Naive thymus-derived CD4-positive, alpha-beta T cell (primary cell): ENCODE results near the gene COL27A1. TPM values are rescaled to one million over a fixed set of nuclear protein-coding genes. Genes with fewer than 3 reads are reported as not detected.

Experiments
- ATAC-seq: fragments of 150-1000 bp; cut with Tn5 transposase; 2 replicates; pipeline ENCODE4 v1.10.0; 2021; ENCODE audit warnings: mild to moderate bottlenecking, moderate library complexity
- CTCF ChIA-PET: fragments of 350-600 bp; sonication (Branson Sonifier 250); formaldehyde crosslinking; loops from one replicate; lab custom pipeline; 2021; ENCODE audit warnings: antibody characterized with exemption; lab: Charles Lee
- POLR2A ChIA-PET: fragments of 350-600 bp; sonication (Branson Sonifier 250); formaldehyde crosslinking; loops from one replicate; lab custom pipeline; 2021; ENCODE audit warnings: antibody characterized with exemption, inconsistent platforms; lab: Charles Lee
- DNase-seq, 9 donors: peaks; one replicate each; pipeline versions ENCODE4 v3.0.0 to v3.0.0-alpha.2; 2020 to 2022; ENCODE audit warnings: mixed read lengths in 1 of 9
- H3K27ac ChIP-seq: one replicate; pipeline ENCODE4 v1.7.0; 2013; ENCODE audit warnings: mild to moderate bottlenecking, low read depth, low read length, moderate library complexity
- H3K27me3 ChIP-seq, 2 donors: one replicate each; pipeline ENCODE4 v1.7.0; 2013; ENCODE audit warnings: low read length in 2 of 2, mild to moderate bottlenecking in 2 of 2, moderate library complexity in 2 of 2; ENCODE audit not compliant: control insufficient read depth in 2 of 2, insufficient read depth in 2 of 2
- H3K36me3 ChIP-seq, 3 experiments: 1 replicate in 2 of 3; 2 replicates in 1 of 3; pipeline ENCODE4 v1.7.0; 2013; ENCODE audit warnings: low read length in 3 of 3, mild to moderate bottlenecking in 3 of 3, moderate library complexity in 1 of 3; ENCODE audit not compliant: insufficient read depth in 3 of 3, control insufficient read depth in 2 of 3
- H3K4me1 ChIP-seq, 2 donors: one replicate each; pipeline ENCODE4 v1.7.0; 2013; ENCODE audit warnings: low read length in 2 of 2, mild to moderate bottlenecking in 2 of 2, moderate library complexity in 1 of 2; ENCODE audit not compliant: control insufficient read depth in 2 of 2, insufficient read depth in 2 of 2
- H3K4me3 ChIP-seq: 2 replicates; pipeline ENCODE4 v1.7.0; 2013; ENCODE audit warnings: mild to moderate bottlenecking, low read length
- H3K9me3 ChIP-seq, 3 experiments: 1 replicate in 2 of 3; 2 replicates in 1 of 3; pipeline ENCODE4 v1.7.0; 2013; ENCODE audit warnings: low read length in 3 of 3; ENCODE audit not compliant: control insufficient read depth in 2 of 3
- H3K27ac Mint-ChIP-seq, 9 donors: one replicate each; pipeline ENCODE4 v1.8.0; 2020 to 2022; ENCODE audit warnings: mixed read lengths in 9 of 9, mild to moderate bottlenecking in 8 of 9, moderate library complexity in 5 of 9, inconsistent platforms in 2 of 9
- H3K27me3 Mint-ChIP-seq, 5 donors: one replicate each; pipeline ENCODE4 v1.8.0; 2021 to 2022; ENCODE audit warnings: mixed read lengths in 5 of 5, mild to moderate bottlenecking in 1 of 5
- H3K36me3 Mint-ChIP-seq, 5 donors: one replicate each; pipeline ENCODE4 v1.8.0; 2020 to 2022; ENCODE audit warnings: mixed read lengths in 5 of 5, mild to moderate bottlenecking in 3 of 5, inconsistent platforms in 1 of 5
- H3K4me1 Mint-ChIP-seq, 7 donors: one replicate each; pipeline ENCODE4 v1.8.0; 2020 to 2022; ENCODE audit warnings: mixed read lengths in 7 of 7, mild to moderate bottlenecking in 3 of 7, inconsistent platforms in 1 of 7
- H3K4me3 Mint-ChIP-seq, 10 donors: one replicate each; pipeline ENCODE4 v1.8.0; 2020 to 2022; ENCODE audit warnings: mild to moderate bottlenecking in 10 of 10, mixed read lengths in 10 of 10, moderate library complexity in 6 of 10, inconsistent platforms in 2 of 10
- H3K9me3 Mint-ChIP-seq, 11 donors: one replicate each; pipeline ENCODE4 v1.8.0; 2020 to 2022; ENCODE audit warnings: mixed read lengths in 11 of 11, mild to moderate bottlenecking in 4 of 11, inconsistent platforms in 1 of 11, moderate library complexity in 1 of 11
- intact Hi-C, 2 donors: fragments of 100-400 bp; cut with micrococcal nuclease; formaldehyde crosslinking; loops; one replicate each; pipeline ENCODE4 v1.15.1; 2023
- polyA plus RNA-seq, 2 donors: library from polyadenylated mRNA; unstranded; fragments of 300-500 nt; fragmentation: Illumina TruSeq; gene quantifications; one replicate each; pipeline ENCODE4 v1.2.3, GENCODE V29; 2021
- total RNA-seq, 6 experiments: library from RNA in 5 of 6; stranded (reverse) in 5 of 6; gene quantifications; 1 replicate in 5 of 6; 2 replicates in 1 of 6; pipeline ENCODE4 v1.2.3 and lab custom pipeline; 2021 to 2026

Gene COL27A1
- total and polyA plus RNA-seq, 7 experiments from 2014 or later, result 1.2 to 2.4 (median 1.9) TPM; not detected in 2

GRCh38 chr9:114314881-114315722 lies 159.8 kb downstream of the COL27A1 start:
- intact Hi-C loops, result no loop called here
- H3K4me3 Mint-ChIP-seq, result no peak overlapping the region
- ChIA-PET CTCF (no interaction called here), POLR2A (interaction anchor here (0.6 kb wide), 1 partner anchor 31 kb away, joined by 3 read pairs; no protein-coding TSS in a partner anchor)
- Histone ChIP-seq H3K27me3 (no peaks in the 10 kb centered on the region), H3K27ac (no peak overlapping the region), H3K9me3 (no peaks in the 10 kb centered on the region), H3K36me3 (no peaks in the 10 kb centered on the region), H3K4me1 (no peaks in the 10 kb centered on the region), H3K4me3 (no peak overlapping the region)
- no peak overlapping the region for H3K27ac Mint-ChIP-seq
- no peak for ATAC-seq
- H3K9me3 Mint-ChIP-seq, result no peaks in the 10 kb centered on the region
- H3K27me3 Mint-ChIP-seq, result peaks cover 0 to 6% (median 3%) of the 10 kb centered on the region in 5 donors
- H3K36me3 Mint-ChIP-seq, result no peaks in the 10 kb centered on the region
- peak in 1 of 9 donors; percentile 3 for DNase-seq
- H3K4me1 Mint-ChIP-seq, result peaks cover 0 to 7% (median 0%) of the 10 kb centered on the region in 7 donors

DNA sequence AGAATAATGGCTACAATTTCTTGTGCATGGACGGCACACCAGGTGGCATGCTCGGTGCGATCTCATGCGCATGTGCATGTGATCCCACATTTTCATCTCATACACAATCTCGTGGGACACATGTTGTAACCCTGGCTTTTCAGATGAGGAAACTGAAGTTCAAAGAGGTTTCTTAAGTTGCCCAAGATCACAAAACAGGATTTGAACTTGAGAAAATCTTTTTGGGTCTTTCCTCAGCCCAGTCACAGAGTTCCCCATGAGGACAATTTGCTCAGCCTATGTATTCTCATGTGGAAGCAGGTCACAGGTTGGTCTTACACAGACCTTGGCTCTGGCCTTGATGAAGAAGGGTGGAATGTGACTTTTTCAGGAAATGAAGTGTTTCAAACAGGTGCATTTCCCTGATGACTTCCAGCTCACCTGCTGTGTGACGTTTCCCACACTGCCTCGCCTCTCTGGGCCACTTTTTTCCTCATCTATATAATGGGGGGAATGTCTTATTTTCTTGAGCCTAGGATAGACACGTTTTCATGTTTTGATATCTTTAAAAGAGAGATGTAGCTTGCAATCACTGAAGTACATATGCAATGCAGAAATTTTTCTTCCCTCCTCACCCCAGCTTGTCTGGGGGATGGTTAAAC lies 160.5 kb downstream of the COL27A1 start:
- intact Hi-C loops, result no loop called here
- Mint-ChIP-seq H3K36me3 (no peaks in the 10 kb centered on the region), H3K4me1 (peaks cover 0 to 7% (median 0%) of the 10 kb centered on the region in 7 donors), H3K4me3 (no peak overlapping the region), H3K27me3 (peaks cover 0 to 6% (median 3%) of the 10 kb centered on the region in 5 donors), H3K9me3 (no peaks in the 10 kb centered on the region), H3K27ac (no peak overlapping the region)
- no peaks in the 10 kb centered on the region for H3K4me1 ChIP-seq
- CTCF ChIA-PET, result no interaction called here
- peak in 1 of 9 donors; percentile 4 for DNase-seq
- H3K27me3 ChIP-seq, result no peaks in the 10 kb centered on the region
- H3K9me3 ChIP-seq, result no peaks in the 10 kb centered on the region
- POLR2A ChIA-PET, result interaction anchor here (0.6 kb wide), 1 partner anchor 30 kb away, joined by 3 read pairs; no protein-coding TSS in a partner anchor
- no peak overlapping the region for H3K4me3 ChIP-seq
- no peak overlapping the region for H3K27ac ChIP-seq
- no peak for ATAC-seq
- H3K36me3 ChIP-seq, result no peaks in the 10 kb centered on the region

- peaks cover 0 to 6% (median 3%) of the 10 kb centered on the region in 5 donors for H3K27me3 Mint-ChIP-seq
- Histone ChIP-seq H3K4me3 (no peak overlapping the region), H3K4me1 (no peaks in the 10 kb centered on the region), H3K9me3 (no peaks in the 10 kb centered on the region), H3K27me3 (no peaks in the 10 kb centered on the region), H3K27ac (no peak overlapping the region), H3K36me3 (no peaks in the 10 kb centered on the region)
- ChIA-PET CTCF (interaction anchor here (0.6 kb wide), 1 partner anchor 1854 kb away, joined by 3 read pairs; no protein-coding TSS in a partner anchor), POLR2A (no interaction called here)
- no peaks in the 10 kb centered on the region for H3K9me3 Mint-ChIP-seq
- peaks cover 0 to 7% (median 0%) of the 10 kb centered on the region in 7 donors for H3K4me1 Mint-ChIP-seq
- DNase-seq (peak in 1 of 9 donors; percentile 15), ATAC-seq (no peak)
- intact Hi-C loops, result no loop called here
- no peaks in the 10 kb centered on the region for H3K36me3 Mint-ChIP-seq
- no peak overlapping the region for H3K4me3 Mint-ChIP-seq
- H3K27ac Mint-ChIP-seq, result no peak overlapping the region
These were observed 161.4 kb downstream of the COL27A1 start for GRCh38 chr9:114316605-114317230.

GRCh38 chr9:114317665-114318357 lies 162.5 kb downstream of the COL27A1 start:
- Histone ChIP-seq H3K36me3 (no peaks in the 10 kb centered on the region), H3K27ac (no peak overlapping the region), H3K27me3 (no peaks in the 10 kb centered on the region), H3K4me3 (no peak overlapping the region), H3K4me1 (no peaks in the 10 kb centered on the region), H3K9me3 (no peaks in the 10 kb centered on the region)
- Mint-ChIP-seq H3K36me3 (no peaks in the 10 kb centered on the region), H3K4me1 (peaks cover 0 to 7% (median 0%) of the 10 kb centered on the region in 7 donors), H3K9me3 (no peaks in the 10 kb centered on the region), H3K27me3 (peaks cover 0 to 6% (median 3%) of the 10 kb centered on the region in 5 donors), H3K27ac (no peak overlapping the region), H3K4me3 (no peak overlapping the region)
- ATAC-seq (no peak), DNase-seq (no peak)
- ChIA-PET POLR2A (interaction anchor here (0.6 kb wide), 1 partner anchor 41 kb away, joined by 3 read pairs; no protein-coding TSS in a partner anchor), CTCF (interaction anchor here (0.6 kb wide), 1 partner anchor 1856 kb away, joined by 3 read pairs; no protein-coding TSS in a partner anchor)
- intact Hi-C loops, result no loop called here

GRCh38 chr9:114318416-114318815 lies 163.1 kb downstream of the COL27A1 start:
- H3K27ac Mint-ChIP-seq, result no peak overlapping the region
- no peak overlapping the region for H3K4me3 ChIP-seq
- no peaks in the 10 kb centered on the region for H3K27me3 ChIP-seq
- no peak overlapping the region for H3K27ac ChIP-seq
- intact Hi-C loops, result no loop called here
- H3K27me3 Mint-ChIP-seq, result peaks cover 0 to 6% (median 3%) of the 10 kb centered on the region in 5 donors
- ChIA-PET POLR2A (no interaction called here), CTCF (no interaction called here)
- H3K4me1 Mint-ChIP-seq, result peaks cover 0 to 7% (median 0%) of the 10 kb centered on the region in 7 donors
- H3K4me1 ChIP-seq, result no peaks in the 10 kb centered on the region
- H3K9me3 ChIP-seq, result no peaks in the 10 kb centered on the region
- no peak overlapping the region for H3K4me3 Mint-ChIP-seq
- ATAC-seq (no peak), DNase-seq (no peak)
- no peaks in the 10 kb centered on the region for H3K36me3 Mint-ChIP-seq
- H3K36me3 ChIP-seq, result no peaks in the 10 kb centered on the region
- no peaks in the 10 kb centered on the region for H3K9me3 Mint-ChIP-seq

DNA sequence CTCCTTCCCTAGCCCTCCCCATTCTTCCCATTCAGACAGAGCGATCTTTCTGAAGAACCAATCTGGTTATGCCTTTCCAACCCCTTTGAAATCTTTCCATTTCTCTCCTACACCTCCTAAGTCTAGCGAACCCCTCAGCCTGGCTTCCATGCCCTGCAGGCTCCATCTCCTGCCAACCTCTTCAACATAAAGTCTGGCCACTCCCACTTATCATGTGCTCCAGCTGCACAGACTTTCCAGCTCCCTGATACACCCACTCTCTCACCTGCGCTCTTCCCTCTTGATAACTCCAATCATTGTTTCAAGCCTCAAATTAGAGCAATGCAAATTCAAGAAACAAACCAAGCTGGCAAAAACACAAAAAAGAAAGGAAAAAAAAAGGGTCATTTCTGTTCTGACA lies 163.8 kb downstream of the COL27A1 start:
- Histone ChIP-seq H3K36me3 (no peaks in the 10 kb centered on the region), H3K9me3 (no peaks in the 10 kb centered on the region), H3K27me3 (no peaks in the 10 kb centered on the region), H3K27ac (no peak overlapping the region), H3K4me3 (no peak overlapping the region), H3K4me1 (no peaks in the 10 kb centered on the region)
- DNase-seq, result no peak
- no peak for ATAC-seq
- ChIA-PET POLR2A (interaction anchor here (0.7 kb wide), 1 partner anchor 9 kb away, joined by 3 read pairs; no protein-coding TSS in a partner anchor), CTCF (no interaction called here)
- Mint-ChIP-seq H3K27ac (no peak overlapping the region), H3K4me1 (peaks cover 0 to 7% (median 0%) of the 10 kb centered on the region in 7 donors), H3K9me3 (no peaks in the 10 kb centered on the region), H3K4me3 (no peak overlapping the region), H3K36me3 (no peaks in the 10 kb centered on the region), H3K27me3 (peaks cover 0 to 6% (median 3%) of the 10 kb centered on the region in 5 donors)
- intact Hi-C loops, result no loop called here
